Testis (tissue), 3 donors: Measurements from ENCODE around the gene L3MBTL4. TPM values are rescaled to one million over a fixed set of nuclear protein-coding genes. Genes with fewer than 3 reads are reported as not detected.
"Not testable (repeated sequence)": the region's sequence is repeated elsewhere in the genome, so short reads cannot be mapped to it uniquely, and the experiment has no call there.

ENCODE experiments used
- DNase-seq: peaks from one replicate; pipeline ENCODE4 v3.0.0-alpha.2; 2019
- H3K27ac ChIP-seq, 2 donors: fragments of 200-600 bp; sonication (generic); one replicate each; pipeline ENCODE4 v1.5.1; 2019
- H3K27me3 ChIP-seq: fragments of 200-600 bp; sonication (generic); one replicate; pipeline ENCODE4 v1.5.1; 2019
- H3K36me3 ChIP-seq: fragments of 200-600 bp; sonication (generic); one replicate; pipeline ENCODE4 v1.5.1; 2017; ENCODE audit warnings: low read depth; ENCODE audit errors: missing control alignments
- H3K4me1 ChIP-seq: fragments of 200-600 bp; sonication (generic); one replicate; pipeline ENCODE4 v1.5.1; 2019
- H3K4me3 ChIP-seq, 2 donors: fragments of 200-600 bp; sonication (generic); one replicate each; pipeline ENCODE4 v1.5.1; 2017 to 2019
- H3K9me3 ChIP-seq: fragments of 200-600 bp; sonication (generic); one replicate; pipeline ENCODE4 v1.5.1; 2017
- CTCF ChIP-seq, 3 experiments: fragments of 450-650 bp in 2 of 3; fragments of 200-600 bp in 1 of 3; sonication (generic) in 1 of 3; IDR thresholded peaks; one replicate each; pipeline ENCODE4 v1.5.1; 2016 to 2019; ENCODE audit warnings: antibody characterized with exemption in 3 of 3, mild to moderate bottlenecking in 2 of 3, moderate library complexity in 1 of 3
- POLR2A ChIP-seq: fragments of 450-650 bp; IDR thresholded peaks from one replicate; pipeline ENCODE4 v1.6.1; 2017; ENCODE audit warnings: antibody characterized with exemption, mild to moderate bottlenecking, moderate library complexity
- WGBS, 2 donors: methylation state at CpG; one replicate each; pipeline ENCODE4 v1.1.5; 2018; 5-methylcytosine and 5-hydroxymethylcytosine counted together
- intact Hi-C: fragments of 100-400 bp; cut with DNase I; formaldehyde crosslinking; loops from one replicate; pipeline ENCODE4 v1.15.1; 2023; ENCODE audit warnings: low total_unique reads
- polyA plus RNA-seq: library from polyadenylated mRNA; stranded (reverse); fragments of 350-450 nt; fragmentation: Illumina TruSeq; extraction: RNeasy Lipid Tissue Mini Kit (QIAGEN cat#74804); gene quantifications from one replicate; pipeline ENCODE4 v1.2.3, GENCODE V29; 2014; ENCODE audit warnings: low read depth, low replicate concordance; ENCODE audit not compliant: insufficient read depth
- total RNA-seq, 2 donors: library from RNA; depleted of rRNA; stranded (reverse); fragments of >200 nt; gene quantifications; one replicate each; pipeline ENCODE4 v1.2.3, GENCODE V29; 2016

Gene L3MBTL4
- total and polyA plus RNA-seq, 3 donors from 2014 or later = 26.6 to 50.9 (median 46.2) TPM

- no peak for DNase-seq
- TF ChIP-seq POLR2A (no peak), CTCF (IDR thresholded peaks at IDR 0.05) (no peak)
- H3K27ac ChIP-seq = no peak overlapping the region
- H3K4me3 ChIP-seq = no peak overlapping the region
- H3K36me3 ChIP-seq = no peaks in the 10 kb centered on the region
- intact Hi-C loops = no loop called here
- H3K4me1 ChIP-seq = no peaks in the 10 kb centered on the region
- H3K27me3 ChIP-seq = no peaks in the 10 kb centered on the region
- WGBS, 2 donors = 90 to 99% methylated on average over 2 of the region's 2 CpGs
- no peaks in the 10 kb centered on the region for H3K9me3 ChIP-seq
Measured at GRCh38 chr18:6155707-6156106, 259.0 kb downstream of the L3MBTL4 start.

- Histone ChIP-seq H3K27ac (no peak overlapping the region), H3K27me3 (no peaks in the 10 kb centered on the region), H3K4me3 (no peak overlapping the region), H3K9me3 (no peaks in the 10 kb centered on the region), H3K4me1 (no peaks in the 10 kb centered on the region), H3K36me3 (no peaks in the 10 kb centered on the region)
- intact Hi-C loops = no loop called here
- WGBS, 2 donors = 92 to 93% methylated on average over 3 of the region's 3 CpGs
- no peak for DNase-seq
- TF ChIP-seq CTCF (IDR thresholded peaks at IDR 0.05) = no peak
- TF ChIP-seq POLR2A = no peak
Measured at GRCh38 chr18:6150430-6150829, 264.3 kb downstream of the L3MBTL4 start.

GRCh38 chr18:6146307-6146661 is 268.4 kb downstream of the L3MBTL4 start:
- intact Hi-C loops = no loop called here
- H3K27me3 ChIP-seq = no peaks in the 10 kb centered on the region
- no peaks in the 10 kb centered on the region for H3K36me3 ChIP-seq
- TF ChIP-seq CTCF (IDR thresholded peaks at IDR 0.05) (no peak), POLR2A (no peak)
- H3K4me3 ChIP-seq = no peak overlapping the region
- no peak overlapping the region for H3K27ac ChIP-seq
- no peaks in the 10 kb centered on the region for H3K9me3 ChIP-seq
- H3K4me1 ChIP-seq = no peaks in the 10 kb centered on the region
- no peak for DNase-seq
- 78 to 85% methylated on average over 14 to 16 of the region's 16 CpGs for WGBS, 2 donors

- Histone ChIP-seq H3K36me3 (no peaks in the 10 kb centered on the region), H3K9me3 (no peaks in the 10 kb centered on the region), H3K27me3 (no peaks in the 10 kb centered on the region), H3K4me3 (no peak overlapping the region), H3K27ac (no peak overlapping the region), H3K4me1 (no peaks in the 10 kb centered on the region)
- no peak for DNase-seq
- intact Hi-C loops = no loop called here
- TF ChIP-seq POLR2A (no peak), CTCF (IDR thresholded peaks at IDR 0.05) (no peak)
- 51 to 79% methylated on average over 14 to 18 of the region's 18 CpGs for WGBS, 2 donors
Measured at GRCh38 chr18:6145645-6146306, 268.9 kb downstream of the L3MBTL4 start.

- 97% methylated on average over 3 of the region's 3 CpGs for WGBS, 2 donors
- no peaks in the 10 kb centered on the region for H3K4me1 ChIP-seq
- no peaks in the 10 kb centered on the region for H3K9me3 ChIP-seq
- H3K27ac ChIP-seq = no peak overlapping the region
- H3K27me3 ChIP-seq = no peaks in the 10 kb centered on the region
- H3K36me3 ChIP-seq = no peaks in the 10 kb centered on the region
- no peak overlapping the region for H3K4me3 ChIP-seq
- intact Hi-C loops = no loop called here
- DNase-seq = no peak
- no peak for TF ChIP-seq CTCF (IDR thresholded peaks at IDR 0.05)
- no peak for TF ChIP-seq POLR2A
Measured at GRCh38 chr18:6139007-6139406, 275.7 kb downstream of the L3MBTL4 start.

GRCh38 chr18:6135901-6136300 is 278.8 kb downstream of the L3MBTL4 start:
- H3K9me3 ChIP-seq, H3K27me3 ChIP-seq, H3K4me3 ChIP-seq, H3K4me1 ChIP-seq, DNase-seq, H3K36me3 ChIP-seq, H3K27ac ChIP-seq, intact Hi-C loops: not testable (repeated sequence)
- WGBS, 2 donors = 100% methylated on average over 1 of the region's 1 CpG

GRCh38 chr18:6135029-6135428 is 279.7 kb downstream of the L3MBTL4 start:
- H3K9me3 ChIP-seq, H3K36me3 ChIP-seq, intact Hi-C loops, H3K4me3 ChIP-seq, DNase-seq, H3K27me3 ChIP-seq, H3K27ac ChIP-seq, H3K4me1 ChIP-seq: not testable (repeated sequence)
- 98 to 100% methylated on average over 2 of the region's 2 CpGs for WGBS, 2 donors
